ENCODE measurements around the gene DHRSX. TPM values are rescaled to one million over a fixed set of nuclear protein-coding genes. Genes with fewer than 3 reads are reported as not detected.
A peak's percentile ranks its signal among the peaks of the same experiment; 100 is the strongest.

Gene DHRSX
- total and polyA plus RNA-seq, 2 of the 8 experiments (the other 6 are each of a cell fraction or from before 2014, with no cell fraction given), result 35.1 to 43.4 TPM

GRCh38 chrX:2342281-2342688 is 158.5 kb downstream of the DHRSX start:
- Histone ChIP-seq H3K4me2 (ENCODE audit: insufficient read depth in 1 of 2, low read depth in 2 of 2, low read length in 2 of 2) (no peak overlapping the region), H4K8ac (ENCODE audit: extremely low read depth, insufficient read depth, low read length) (peak overlapping the region; percentile 53; the same call in 1 of the 2 replicates)
- TF ChIP-seq SRF (IDR thresholded peaks at IDR 0.05; ENCODE audit: low read depth, low read length), result no peak
- TF ChIP-seq ZNF274 (IDR thresholded peaks at IDR 0.05; ENCODE audit: borderline replicate concordance, extremely low read depth, low read length), result no peak
- no peak for TF ChIP-seq SAP30 (IDR thresholded peaks at IDR 0.05; ENCODE audit: insufficient read depth, insufficient replicate concordance, low read length)
- TF ChIP-seq USF2 (IDR thresholded peaks at IDR 0.05; ENCODE audit: low read length), result no peak

More at GRCh38 chrX:2342281-2342688, 158.5 kb downstream of the DHRSX start:
- Histone ChIP-seq H4K20me1 (replicated peaks in 1 of 2; ENCODE audit: control insufficient read depth in 1 of 2, insufficient read depth in 2 of 2, low read length in 2 of 2) (no peaks in the 10 kb centered on the region), H2AK5ac (ENCODE audit: low read depth, low read length) (no peak overlapping the region; the same call in 1 of the 2 replicates), H3K36me3 (ENCODE audit: control insufficient read depth in 2 of 4, insufficient read depth in 4 of 4, low read length in 3 of 4) (peaks cover 0 to 6% (median 2%) of the 10 kb centered on the region in 4 experiments; a peak in 3 of 8 replicates), H3K79me1 (ENCODE audit: low read depth, low read length) (no peaks in the 10 kb centered on the region; the same call in none of the 2 replicates), H4K5ac (ENCODE audit: insufficient read length, low read depth, low read length) (no peak overlapping the region), H2BK120ac (replicated peaks; ENCODE audit: low read depth, low read length) (no peak overlapping the region), H2BK20ac (ENCODE audit: low read length) (no peak overlapping the region), H3K18ac (ENCODE audit: extremely low read depth, low read length) (no peak overlapping the region), H3K4me1 (replicated peaks in 1 of 4; ENCODE audit: control insufficient read depth in 3 of 4, insufficient read depth in 4 of 4, low read length in 3 of 4) (peaks cover 0 to 3% (median 0%) of the 10 kb centered on the region in 4 experiments; a peak in 1 of 7 replicates), H3K9me3 (ENCODE audit: insufficient read depth in 2 of 2, low read depth in 1 of 2, low read length in 1 of 2) (no peaks in the 10 kb centered on the region), H2BK12ac (ENCODE audit: low read depth, low read length) (peak overlapping the region; percentile 68; the same call in 1 of the 2 replicates), H3K27ac (ENCODE audit: low read depth, low read length) (no peak overlapping the region), H3K4me3 (ENCODE audit: extremely low read depth in 1 of 4, insufficient read depth in 2 of 4, low read depth in 3 of 4, low read length in 4 of 4) (no peak overlapping the region), H3K27me3 (replicated peaks in 1 of 4; ENCODE audit: control insufficient read depth in 3 of 4, extremely low read depth in 1 of 4, insufficient read depth in 3 of 4, low read length in 3 of 4) (no peaks in the 10 kb centered on the region), H3K56ac (replicated peaks; ENCODE audit: insufficient read length, low read depth, low read length) (no peak overlapping the region), H2AFZ (ENCODE audit: low read length) (no peak overlapping the region), H3K14ac (ENCODE audit: insufficient read length) (no peak overlapping the region), H3K4ac (replicated peaks; ENCODE audit: insufficient read length, low read depth, low read length) (no peak overlapping the region), H3K23ac (ENCODE audit: insufficient read length) (no peak overlapping the region), H4K91ac (replicated peaks; ENCODE audit: insufficient read length, low read length) (no peak overlapping the region), H3K23me2 (ENCODE audit: low read depth, low read length) (peaks cover 3% of the 10 kb centered on the region; the same call in 1 of the 2 replicates), H2BK5ac (ENCODE audit: low read depth, low read length) (no peak overlapping the region), H3K9ac (replicated peaks in 1 of 4; ENCODE audit: extremely low read depth in 1 of 4, low read depth in 3 of 4, low read length in 3 of 4) (no peak overlapping the region), H3K79me2 (ENCODE audit: control insufficient read depth in 1 of 2, insufficient read depth in 2 of 2, low read length in 2 of 2) (peaks cover 0 to 2% of the 10 kb centered on the region in 2 experiments; a peak in 1 of 4 replicates), H2BK15ac (ENCODE audit: low read length) (no peak overlapping the region)
- DNase-seq (ENCODE audit: low read depth in 1 of 2, low spot score in 2 of 2), result no peak
- CTCF ChIA-PET (ENCODE audit: partially characterized antibody), result no interaction called here
- POLR2A ChIA-PET (ENCODE audit: partially characterized antibody), result no interaction called here
- 88% methylated on average over 9 of the region's 9 CpGs; no CpG with 5 or more reads in 1 of the 2 experiments for WGBS, 2 experiments (ENCODE audit: extremely low coverage in 1 of 2, insufficient coverage in 1 of 2, insufficient read length in 1 of 2, insufficient replicate concordance in 2 of 2, low coverage in 1 of 2, low lambda C conversion rate in 2 of 2, missing lambda C conversion rate in 1 of 2)
- FAIRE-seq, result no peak
